Smooth muscle cell (in vitro differentiated cells): ENCODE results near the gene FARS2. TPM values are rescaled to one million over a fixed set of nuclear protein-coding genes. Genes with fewer than 3 reads are reported as not detected.

Experiments
- DNase-seq: peaks from one replicate; lab custom pipeline; 2025; ENCODE audit not compliant: unreplicated experiment; lab: John Stamatoyannopoulos, UW
- H2AFZ ChIP-seq: fragments of 200-600 bp; sonication (generic); 2 replicates; pipeline ENCODE4 v1.6.0; 2016; ENCODE audit warnings: antibody characterized with exemption, low read depth, mild to moderate bottlenecking
- H3F3A ChIP-seq: fragments of 200-600 bp; sonication (generic); 2 replicates; pipeline ENCODE4 v1.6.0; 2017; ENCODE audit warnings: antibody characterized with exemption, low read depth
- H3K27ac ChIP-seq: fragments of 200-600 bp; sonication (generic); 2 replicates; pipeline ENCODE4 v1.5.1; 2016; ENCODE audit warnings: low read depth, mild to moderate bottlenecking
- H3K27me3 ChIP-seq: fragments of 200-600 bp; sonication (generic); 2 replicates; pipeline ENCODE4 v1.6.1; 2016; ENCODE audit warnings: low read depth, mild to moderate bottlenecking
- H3K36me3 ChIP-seq: fragments of 200-600 bp; sonication (generic); 2 replicates; pipeline ENCODE4 v1.5.1; 2016; ENCODE audit warnings: low read depth
- H3K4me1 ChIP-seq: fragments of 200-600 bp; sonication (generic); 2 replicates; pipeline ENCODE4 v1.5.1; 2016; ENCODE audit warnings: low read depth
- H3K4me2 ChIP-seq: fragments of 200-600 bp; sonication (generic); 2 replicates; pipeline ENCODE4 v1.6.0; 2016; ENCODE audit warnings: mild to moderate bottlenecking
- H3K4me3 ChIP-seq: fragments of 200-600 bp; sonication (generic); 2 replicates; pipeline ENCODE4 v1.5.1; 2016; ENCODE audit warnings: mild to moderate bottlenecking
- H3K79me2 ChIP-seq: fragments of 200-600 bp; sonication (generic); 2 replicates; pipeline ENCODE4 v1.6.0; 2016; ENCODE audit warnings: low read depth, mild to moderate bottlenecking
- H3K9ac ChIP-seq: fragments of 200-600 bp; sonication (generic); 2 replicates; pipeline ENCODE4 v1.6.0; 2016; ENCODE audit warnings: low read depth
- H3K9me3 ChIP-seq: fragments of 200-600 bp; sonication (generic); replicated peaks from 2 replicates; pipeline ENCODE4 v1.5.1; 2016; ENCODE audit warnings: low read depth
- H4K20me1 ChIP-seq: fragments of 200-600 bp; sonication (generic); 2 replicates; pipeline ENCODE4 v1.6.0; 2016; ENCODE audit warnings: low read depth
- CTCF ChIP-seq: fragments of 200-600 bp; sonication (generic); IDR thresholded peaks from 2 replicates; pipeline ENCODE4 v1.5.1; 2017; ENCODE audit warnings: borderline replicate concordance, mild to moderate bottlenecking, antibody characterized with exemption; ENCODE audit not compliant: insufficient read depth, poor library complexity, severe bottlenecking
- WGBS: methylation state at CpG from one replicate; pipeline ENCODE4 v1.1.7; 2016; ENCODE audit warnings: low lambda C conversion rate; 5-methylcytosine and 5-hydroxymethylcytosine counted together
- polyA plus RNA-seq: library from polyadenylated mRNA; unstranded; fragments of >200 nt; fragmentation: Nextera tagmentation; extraction: Ambion mirVana; gene quantifications from 2 replicates; pipeline ENCODE4 v1.2.1, GENCODE V29; 2016
- total RNA-seq: library from RNA; depleted of rRNA; stranded (reverse); fragments of >200 nt; gene quantifications from 2 replicates; pipeline ENCODE4 v1.2.3, GENCODE V29; 2014

Gene FARS2
- total and polyA plus RNA-seq, 2 experiments from 2014 or later, result 9.6 to 13.2 TPM

- Histone ChIP-seq H3F3A (peaks cover 14% of the 10 kb centered on the region), H3K79me2 (no peaks in the 10 kb centered on the region), H4K20me1 (no peaks in the 10 kb centered on the region), H3K27ac (no peak overlapping the region), H2AFZ (no peak overlapping the region), H3K27me3 (no peaks in the 10 kb centered on the region), H3K9me3 (no peaks in the 10 kb centered on the region), H3K4me1 (peaks cover 6% of the 10 kb centered on the region), H3K4me2 (no peak overlapping the region), H3K9ac (no peak overlapping the region), H3K36me3 (no peaks in the 10 kb centered on the region), H3K4me3 (no peak overlapping the region)
- no peak for TF ChIP-seq CTCF
- 100% methylated on average over 2 of the region's 2 CpGs for WGBS
- DNase-seq, result no peak
Measured at GRCh38 chr6:5747379-5747778, 486.1 kb downstream of the FARS2 start.

GRCh38 chr6:5749016-5749650 is 487.8 kb downstream of the FARS2 start:
- TF ChIP-seq CTCF, result no peak
- H3K79me2 ChIP-seq, result no peaks in the 10 kb centered on the region
- peaks cover 3% of the 10 kb centered on the region for H3K36me3 ChIP-seq
- peaks cover under 1% of the 10 kb centered on the region for H3K9me3 ChIP-seq
- H3K4me2 ChIP-seq, result no peak overlapping the region
- H3F3A ChIP-seq, result peaks cover 20% of the 10 kb centered on the region
- H3K27ac ChIP-seq, result no peak overlapping the region
- peaks cover 6% of the 10 kb centered on the region for H3K4me1 ChIP-seq
- H4K20me1 ChIP-seq, result no peaks in the 10 kb centered on the region
- H3K9ac ChIP-seq, result no peak overlapping the region
- no peak overlapping the region for H3K4me3 ChIP-seq
- WGBS, result 90% methylated on average over 6 of the region's 6 CpGs
- no peaks in the 10 kb centered on the region for H3K27me3 ChIP-seq
- no peak overlapping the region for H2AFZ ChIP-seq
- DNase-seq, result no peak

GRCh38 chr6:5749651-5750215 is 488.4 kb downstream of the FARS2 start:
- Histone ChIP-seq H3F3A (peaks cover 15% of the 10 kb centered on the region), H3K27me3 (no peaks in the 10 kb centered on the region), H3K9me3 (peaks cover 7% of the 10 kb centered on the region), H4K20me1 (no peaks in the 10 kb centered on the region), H3K4me3 (no peak overlapping the region), H3K4me1 (peaks cover 6% of the 10 kb centered on the region), H2AFZ (no peak overlapping the region), H3K79me2 (no peaks in the 10 kb centered on the region), H3K9ac (no peak overlapping the region), H3K27ac (no peak overlapping the region), H3K36me3 (peaks cover 9% of the 10 kb centered on the region), H3K4me2 (no peak overlapping the region)
- no peak for DNase-seq
- WGBS, result 96% methylated on average over 9 of the region's 9 CpGs
- TF ChIP-seq CTCF, result no peak
